Measurements from ENCODE around the gene SERGEF. TPM values are rescaled to one million over a fixed set of nuclear protein-coding genes. Genes with fewer than 3 reads are reported as not detected.

The SERGEF gene
- total RNA-seq, 2 donors from 2014 or later: 20.8 to 28.7 TPM

DNA sequence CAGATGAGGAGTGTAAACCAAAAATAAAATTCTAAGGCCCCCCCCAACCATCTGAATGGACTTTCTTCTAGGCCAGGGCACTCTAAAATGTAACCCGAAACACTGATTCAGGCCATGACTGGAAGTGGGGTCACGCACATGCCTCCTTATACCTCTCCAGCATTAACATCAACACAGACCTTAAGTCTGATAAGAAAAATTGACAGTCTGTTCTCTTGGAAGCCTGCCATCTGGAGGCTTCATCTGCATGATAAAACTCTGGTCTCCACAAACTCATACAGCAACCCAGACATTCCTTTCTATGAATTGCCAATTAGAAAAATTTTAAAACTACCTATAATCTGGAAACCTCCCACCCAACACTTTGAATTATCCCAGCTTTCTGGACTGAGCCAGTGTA lies 3.9 kb upstream of the SERGEF start:
- WGBS, 2 donors: 84 to 85% methylated on average over 2 of the region's 2 CpGs
- DNase-seq: no peak
- ATAC-seq: no peak
- H3K4me3 ChIP-seq: no peak overlapping the region
- H3K36me3 ChIP-seq (replicated peaks in 1 of 2; ENCODE audit: insufficient read depth in 1 of 2, low read depth in 2 of 2): no peaks in the 10 kb centered on the region
- TF ChIP-seq, protein P1, sequence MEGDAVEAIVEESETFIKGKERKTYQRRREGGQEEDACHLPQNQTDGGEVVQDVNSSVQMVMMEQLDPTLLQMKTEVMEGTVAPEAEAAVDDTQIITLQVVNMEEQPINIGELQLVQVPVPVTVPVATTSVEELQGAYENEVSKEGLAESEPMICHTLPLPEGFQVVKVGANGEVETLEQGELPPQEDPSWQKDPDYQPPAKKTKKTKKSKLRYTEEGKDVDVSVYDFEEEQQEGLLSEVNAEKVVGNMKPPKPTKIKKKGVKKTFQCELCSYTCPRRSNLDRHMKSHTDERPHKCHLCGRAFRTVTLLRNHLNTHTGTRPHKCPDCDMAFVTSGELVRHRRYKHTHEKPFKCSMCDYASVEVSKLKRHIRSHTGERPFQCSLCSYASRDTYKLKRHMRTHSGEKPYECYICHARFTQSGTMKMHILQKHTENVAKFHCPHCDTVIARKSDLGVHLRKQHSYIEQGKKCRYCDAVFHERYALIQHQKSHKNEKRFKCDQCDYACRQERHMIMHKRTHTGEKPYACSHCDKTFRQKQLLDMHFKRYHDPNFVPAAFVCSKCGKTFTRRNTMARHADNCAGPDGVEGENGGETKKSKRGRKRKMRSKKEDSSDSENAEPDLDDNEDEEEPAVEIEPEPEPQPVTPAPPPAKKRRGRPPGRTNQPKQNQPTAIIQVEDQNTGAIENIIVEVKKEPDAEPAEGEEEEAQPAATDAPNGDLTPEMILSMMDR (IDR thresholded peaks at IDR 0.05): no peak
- no peak for TF ChIP-seq POLR2A (IDR thresholded peaks at IDR 0.05)
- H3K9me3 ChIP-seq: no peaks in the 10 kb centered on the region
- H3K4me1 ChIP-seq: peaks cover 10% of the 10 kb centered on the region
- H3K27ac ChIP-seq: no peak overlapping the region
- H3K27me3 ChIP-seq: no peaks in the 10 kb centered on the region
- intact Hi-C loops (cut with DNase I): loop anchor here (10.0 kb wide), 1 partner anchor 78 kb away; no protein-coding TSS in a partner anchor

DNA sequence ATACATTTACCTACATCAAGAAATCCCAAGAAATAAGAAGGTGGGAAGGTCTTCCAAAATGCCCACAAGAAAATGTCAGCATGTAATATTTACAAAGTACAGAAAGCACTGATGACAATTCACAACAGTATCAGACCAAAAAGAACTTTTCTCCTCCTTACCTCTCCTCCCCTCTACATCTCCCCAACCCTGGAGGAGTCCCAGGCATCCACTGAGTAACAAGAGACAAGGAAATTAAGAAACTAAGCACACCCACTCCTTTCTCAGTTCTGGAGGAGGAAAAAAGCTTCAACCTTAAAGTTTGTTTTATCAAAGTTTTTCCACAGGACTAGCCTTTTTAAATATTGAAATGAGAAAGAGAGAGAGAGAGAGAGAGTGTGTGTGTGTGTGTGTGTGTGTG lies 2.0 kb upstream of the SERGEF start:
- H3K9me3 ChIP-seq: no peaks in the 10 kb centered on the region
- ATAC-seq: no peak
- TF ChIP-seq POLR2A (IDR thresholded peaks at IDR 0.05): no peak
- TF ChIP-seq, protein P1 (IDR thresholded peaks at IDR 0.05): no peak
- intact Hi-C loops (cut with DNase I): loop anchor here (10.0 kb wide), 1 partner anchor 80 kb away; no protein-coding TSS in a partner anchor
- peaks cover 15% of the 10 kb centered on the region for H3K4me1 ChIP-seq
- no peak overlapping the region for H3K27ac ChIP-seq
- DNase-seq: no peak
- no peaks in the 10 kb centered on the region for H3K27me3 ChIP-seq
- H3K4me3 ChIP-seq: no peak overlapping the region
- H3K36me3 ChIP-seq (replicated peaks in 1 of 2; ENCODE audit: insufficient read depth in 1 of 2, low read depth in 2 of 2): no peaks in the 10 kb centered on the region

DNA sequence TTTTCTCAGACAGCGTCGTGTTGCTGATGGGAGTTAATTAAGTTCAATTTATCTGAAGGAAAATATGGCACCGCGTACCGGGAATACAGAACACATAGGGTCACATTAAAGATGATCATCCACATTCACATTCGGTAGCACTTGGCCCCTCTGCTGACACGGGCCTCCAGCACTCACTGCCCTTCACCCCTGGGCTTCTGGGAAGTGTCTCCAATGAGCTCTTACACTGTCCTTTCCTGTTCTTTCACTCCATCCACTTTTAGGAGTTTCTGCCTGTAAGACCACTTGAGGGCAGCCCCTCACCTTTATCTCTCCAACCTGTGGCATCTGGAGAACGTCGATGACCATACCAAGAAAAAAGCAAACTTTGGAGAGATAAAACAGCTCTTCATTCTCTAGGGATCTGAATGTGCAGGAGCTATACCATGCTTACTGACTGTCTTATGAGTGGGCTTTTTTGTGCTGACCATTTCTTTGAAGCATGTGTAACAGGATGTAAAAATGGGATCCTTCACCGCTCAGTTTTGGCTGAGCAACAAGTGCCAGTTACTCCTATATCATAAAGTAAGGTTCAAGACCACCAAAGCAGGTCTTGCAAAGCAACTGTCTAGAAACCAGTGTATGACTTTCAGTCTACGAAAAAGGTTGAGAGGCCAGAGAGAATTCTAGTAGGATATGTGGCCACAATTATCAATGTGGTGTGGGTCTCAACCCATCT lies 1.1 kb upstream of the SERGEF start:
- intact Hi-C loops (cut with DNase I): loop anchor here (10.0 kb wide), 1 partner anchor 81 kb away; no protein-coding TSS in a partner anchor
- no peak for ATAC-seq
- Histone ChIP-seq H3K4me3 (peak overlapping the region; percentile 46 to 76), H3K9me3 (no peaks in the 10 kb centered on the region), H3K27ac (peak overlapping the region in 3 of 4 donors; percentile 79 to 91 (median 87)), H3K27me3 (no peaks in the 10 kb centered on the region), H3K36me3 (replicated peaks in 1 of 2; ENCODE audit: insufficient read depth in 1 of 2, low read depth in 2 of 2) (no peaks in the 10 kb centered on the region), H3K4me1 (peaks cover 15% of the 10 kb centered on the region)
- no peak for TF ChIP-seq POLR2A (IDR thresholded peaks at IDR 0.05)
- TF ChIP-seq, protein P1 (IDR thresholded peaks at IDR 0.05): no peak
- DNase-seq: peak in 2 of 4 donors; percentile 9 to 14
- 17 to 21% methylated on average over 11 of the region's 11 CpGs for WGBS, 2 donors

DNA sequence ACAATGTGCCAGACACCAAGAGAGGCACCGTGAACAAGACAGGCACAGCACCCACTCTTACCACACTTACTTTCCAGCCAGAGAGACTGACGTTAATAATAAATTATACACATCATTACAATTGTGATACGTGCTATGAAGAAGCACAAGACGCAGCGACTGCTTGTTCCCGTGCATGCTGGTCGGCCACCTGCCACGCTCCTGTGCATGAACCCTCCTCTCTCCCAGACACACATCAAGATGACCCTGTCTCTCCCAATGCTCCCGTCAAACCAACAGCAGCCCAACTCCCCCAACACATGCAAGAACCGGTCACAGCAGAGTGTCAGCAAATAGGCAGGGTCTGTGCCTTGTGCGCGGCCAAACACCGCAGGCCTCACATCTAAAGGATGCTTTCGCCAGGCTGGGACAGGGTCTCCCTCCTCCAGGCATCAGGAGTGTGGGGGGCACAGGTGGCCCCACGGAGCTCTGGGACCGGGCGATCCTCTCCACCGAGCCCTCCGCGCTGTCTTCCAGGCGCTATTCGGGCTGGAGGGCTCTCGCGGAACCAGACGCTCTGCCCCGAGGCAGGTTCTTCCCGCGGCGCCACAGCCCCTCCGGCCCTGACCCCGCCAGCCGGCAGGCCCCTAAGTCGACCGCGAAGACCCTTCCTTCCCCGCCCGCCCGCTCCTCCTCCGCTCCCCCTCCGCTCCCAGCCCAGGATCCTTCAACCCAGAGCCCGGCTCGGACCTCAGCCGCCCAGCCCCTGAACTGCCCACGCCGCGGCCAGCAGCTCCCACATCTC lies 533 bp downstream of the SERGEF start:
- 4 to 13% methylated on average over 14 to 46 of the region's 46 CpGs for WGBS, 2 donors
- no peaks in the 10 kb centered on the region for H3K9me3 ChIP-seq
- ATAC-seq (peak; percentile 1), DNase-seq (peak; percentile 19 to 35 (median 25))
- H3K27me3 ChIP-seq: no peaks in the 10 kb centered on the region
- H3K27ac ChIP-seq: peak overlapping the region; percentile 27 to 91 (median 83)
- no peaks in the 10 kb centered on the region for H3K36me3 ChIP-seq (replicated peaks in 1 of 2; ENCODE audit: insufficient read depth in 1 of 2, low read depth in 2 of 2)
- H3K4me1 ChIP-seq: peaks cover 15% of the 10 kb centered on the region
- intact Hi-C loops (cut with DNase I): loop anchor here (10.0 kb wide), 1 partner anchor 82 kb away; no protein-coding TSS in a partner anchor
- TF ChIP-seq, protein P1 (IDR thresholded peaks at IDR 0.05): no peak
- TF ChIP-seq POLR2A (IDR thresholded peaks at IDR 0.05): no peak
- peak overlapping the region; percentile 46 to 63 for H3K4me3 ChIP-seq

Data from body of pancreas (tissue), 4 donors.